GM18907 (cell line): ENCODE results near the gene MYADM.
A peak's percentile ranks its signal among the peaks of the same experiment; 100 is the strongest.
"Not testable (repeated sequence)": the region's sequence is repeated elsewhere in the genome, so short reads cannot be mapped to it uniquely, and the experiment has no call there.

Source experiments
- ATAC-seq: cut with Tn5 transposase; IDR thresholded peaks from one replicate; pipeline ENCODE4 v1.9.1; 2021; ENCODE audit warnings: mild to moderate bottlenecking, moderate library complexity; ENCODE audit not compliant: unreplicated experiment

MYADM gene, protein sequence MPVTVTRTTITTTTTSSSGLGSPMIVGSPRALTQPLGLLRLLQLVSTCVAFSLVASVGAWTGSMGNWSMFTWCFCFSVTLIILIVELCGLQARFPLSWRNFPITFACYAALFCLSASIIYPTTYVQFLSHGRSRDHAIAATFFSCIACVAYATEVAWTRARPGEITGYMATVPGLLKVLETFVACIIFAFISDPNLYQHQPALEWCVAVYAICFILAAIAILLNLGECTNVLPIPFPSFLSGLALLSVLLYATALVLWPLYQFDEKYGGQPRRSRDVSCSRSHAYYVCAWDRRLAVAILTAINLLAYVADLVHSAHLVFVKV

DNA sequence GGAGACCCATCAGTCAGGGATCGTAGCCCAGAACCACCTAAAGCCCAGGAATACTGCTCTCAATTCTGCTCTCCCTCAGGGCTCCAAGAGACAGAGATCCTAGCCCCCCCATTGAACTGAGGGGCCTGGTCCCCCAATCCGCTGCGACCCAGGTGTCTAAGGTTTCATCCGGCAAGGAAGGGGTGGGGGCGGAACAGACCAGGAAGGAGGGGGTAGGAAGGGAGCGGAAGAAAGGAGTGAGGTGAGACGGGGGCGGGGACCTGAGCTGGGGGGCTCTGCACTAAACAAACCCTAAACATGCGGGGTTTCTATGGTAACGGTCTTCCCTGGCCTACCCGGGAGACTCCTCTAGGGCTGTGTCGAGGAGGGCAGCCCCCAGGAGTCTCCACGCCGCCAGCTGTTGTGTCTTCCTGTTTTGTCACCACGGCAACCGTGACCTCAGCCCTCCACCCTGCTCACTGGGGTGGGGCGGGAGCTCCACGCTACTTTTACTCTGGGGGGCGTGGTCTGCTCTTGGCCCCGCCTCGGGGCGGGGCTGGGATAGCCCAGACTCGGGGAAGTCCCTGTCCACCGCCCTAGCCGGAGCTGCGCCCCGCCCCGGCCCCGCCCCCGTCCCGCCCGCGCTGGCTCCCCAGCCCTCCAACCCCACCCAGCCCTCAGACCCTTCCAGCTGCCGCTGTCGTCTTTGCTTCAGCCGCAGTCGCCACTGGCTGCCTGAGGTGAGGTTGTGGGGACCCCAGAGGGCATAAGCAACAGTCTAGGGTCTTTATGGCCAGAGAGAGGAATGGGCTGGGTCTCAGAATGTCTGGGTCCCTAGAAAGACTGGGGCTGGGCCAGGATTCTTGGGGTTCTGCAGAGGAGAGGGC lies at the start of gene MYADM:
Gene MYADM (plus strand): TSS at position 659 of the 866 bp plus-strand sequence. CDS start 5,647 bp downstream, outside the sequence.
- ATAC-seq: peak; percentile 86

DNA sequence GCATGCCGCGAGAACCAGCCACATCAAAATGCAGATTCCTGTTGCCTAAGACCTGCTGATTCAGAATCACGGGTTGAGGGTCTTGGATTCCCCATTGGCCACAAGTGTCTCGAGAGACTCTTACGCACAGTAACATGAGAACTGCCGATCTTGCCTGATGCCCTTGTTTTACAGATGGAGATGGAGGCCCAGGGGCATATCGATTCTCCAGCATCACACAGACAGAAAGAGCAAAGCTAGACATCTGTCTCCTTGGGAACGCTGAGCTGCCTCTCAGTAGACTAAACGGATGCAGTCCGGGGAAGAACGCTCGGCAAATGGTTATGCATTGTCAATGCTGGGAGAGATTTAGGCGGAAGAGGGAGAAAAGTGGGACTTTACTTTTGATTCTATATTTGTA lies 48.9 kb upstream of the MYADM start:
- no peak for ATAC-seq

DNA sequence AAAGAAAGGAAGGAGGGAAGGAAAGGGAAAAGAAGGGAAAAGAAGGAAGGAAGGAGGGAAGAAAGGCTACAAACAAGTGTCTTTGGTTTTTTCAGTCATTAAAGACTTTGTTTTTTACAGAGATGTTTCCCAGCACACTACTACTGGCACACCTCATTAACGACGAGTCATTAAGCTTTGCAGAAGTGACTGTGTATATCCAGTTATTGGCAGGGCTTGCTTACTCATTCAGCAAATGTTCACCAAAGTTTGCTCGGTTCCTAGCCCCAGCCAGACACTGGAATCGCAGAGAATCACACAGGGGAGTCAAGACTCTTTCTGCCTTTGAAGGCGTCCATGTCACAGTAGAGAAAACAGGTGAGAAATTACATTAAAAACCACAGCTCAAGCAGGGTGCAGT lies 47.8 kb upstream of the MYADM start:
- no peak for ATAC-seq

DNA sequence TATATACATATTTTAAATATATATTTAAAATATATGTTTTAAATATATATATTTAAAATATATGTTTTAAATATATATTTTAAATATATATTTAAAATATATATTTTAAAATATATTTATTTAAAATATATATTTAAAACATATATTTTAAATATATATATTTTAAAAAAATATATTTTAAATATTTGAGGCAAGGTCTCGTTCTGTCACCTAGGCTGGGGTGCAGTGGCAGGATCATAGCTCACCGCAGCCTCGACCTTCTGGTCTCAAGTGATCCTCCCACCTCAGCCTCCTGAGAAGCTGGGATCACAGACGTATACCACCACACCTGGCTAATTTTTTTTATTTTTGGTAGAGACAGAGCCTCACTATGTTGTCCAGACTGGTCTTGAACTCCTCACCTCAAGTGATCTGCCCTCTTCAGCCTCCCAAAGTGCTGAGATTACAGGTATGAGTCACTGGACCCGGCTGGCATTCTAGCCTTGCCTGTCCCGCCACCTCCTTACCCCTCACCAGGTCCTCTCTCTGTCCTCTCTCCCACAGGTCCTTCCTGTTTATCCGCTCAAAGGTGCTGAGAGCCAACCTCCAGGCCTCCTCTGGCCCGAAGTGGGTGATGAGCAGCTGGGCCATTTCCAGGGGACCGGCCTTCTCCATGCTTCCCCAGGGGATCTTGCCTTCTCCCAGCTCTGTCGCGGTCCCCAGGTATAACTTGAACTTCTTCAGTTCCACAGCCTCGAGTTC lies 44.1 kb upstream of the MYADM start:
- ATAC-seq: no peak

DNA sequence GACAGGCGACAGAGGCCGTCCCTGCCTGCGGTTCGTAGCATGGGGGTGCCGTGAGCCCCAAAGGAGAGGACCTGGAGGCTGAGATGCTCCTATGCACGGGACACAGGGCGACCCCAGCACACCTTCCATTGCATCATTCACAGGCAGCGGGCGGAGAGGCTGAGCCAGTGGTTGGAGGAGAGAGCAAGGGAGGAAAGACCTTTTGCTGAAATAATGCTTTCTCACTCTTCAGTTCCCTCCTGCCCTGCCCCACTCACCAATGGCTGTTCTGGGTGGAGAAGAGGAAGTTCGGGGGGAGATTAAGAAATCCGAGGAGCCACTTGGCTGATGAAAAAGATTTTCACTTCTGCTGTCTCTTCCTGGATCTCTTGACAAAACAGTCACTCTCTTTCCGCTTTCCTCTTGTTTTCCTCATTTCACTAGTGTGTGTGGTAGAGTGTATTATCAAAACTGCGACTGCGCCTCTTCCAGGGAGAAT lies 43.5 kb upstream of the MYADM start, which contains the start of gene NLRP12:
Gene NLRP12 (minus strand): TSS at position 181 of the 478 bp plus-strand sequence. CDS start 140 bp downstream, at position 41.
- no peak for ATAC-seq

DNA sequence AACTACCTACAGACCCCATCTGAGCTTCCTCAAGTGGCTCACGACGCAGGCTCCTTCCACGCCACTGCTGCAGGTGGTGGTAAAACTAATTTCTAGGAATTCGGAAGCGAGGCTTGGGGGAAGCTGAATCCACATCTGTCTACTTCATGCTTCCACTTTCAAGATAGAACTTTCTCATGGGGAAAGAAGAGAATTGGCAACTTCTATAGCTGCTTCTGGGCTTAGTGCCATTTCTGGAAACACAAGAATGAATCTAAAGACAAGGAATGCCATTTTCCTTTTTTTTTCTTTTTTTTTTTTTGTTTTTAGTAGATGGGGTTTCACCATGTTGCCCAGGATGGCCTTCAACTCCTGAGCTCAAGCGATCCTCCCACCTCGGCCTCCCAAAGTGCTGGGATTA lies 40.8 kb upstream of the MYADM start:
- ATAC-seq: no peak

DNA sequence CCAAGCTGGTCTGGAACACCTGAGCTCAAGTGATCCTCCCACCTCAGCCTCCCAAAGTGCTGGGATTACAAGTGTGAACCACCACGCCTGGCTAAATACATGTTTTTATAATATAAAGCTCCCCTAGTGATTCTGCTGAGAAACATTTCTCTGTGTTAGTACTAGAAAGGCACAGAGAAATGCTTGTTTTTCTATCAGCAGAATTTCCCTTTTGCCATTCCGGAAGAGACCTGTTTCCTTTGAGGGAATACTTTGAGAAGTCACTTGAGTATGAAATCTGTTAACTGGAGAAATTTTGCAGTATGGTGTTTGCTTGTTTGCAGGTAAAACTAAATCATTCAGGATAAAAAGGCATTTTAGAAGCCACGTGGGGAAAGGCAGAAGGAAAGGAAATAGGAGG lies 39.2 kb upstream of the MYADM start:
- no peak for ATAC-seq

DNA sequence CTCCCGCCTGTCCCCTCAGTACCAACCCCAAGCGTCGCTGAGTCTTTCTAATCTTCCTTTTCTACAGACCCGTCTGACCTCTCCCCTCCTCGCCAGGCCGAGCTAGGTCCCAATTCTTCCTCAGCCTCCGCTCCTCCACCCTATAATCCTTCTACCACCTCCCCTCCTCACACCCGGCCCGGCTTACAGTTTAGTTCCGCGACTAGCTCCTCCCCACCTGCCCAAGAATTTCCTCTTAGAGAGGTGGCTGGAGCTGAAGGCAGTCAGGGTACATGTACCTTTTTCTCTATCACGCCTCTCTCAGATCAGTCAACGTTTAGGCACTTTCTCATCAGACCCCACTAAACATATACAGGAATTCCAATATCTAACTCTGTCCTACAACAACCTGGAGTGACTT lies 34.8 kb upstream of the MYADM start:
- ATAC-seq: not testable (repeated sequence)

DNA sequence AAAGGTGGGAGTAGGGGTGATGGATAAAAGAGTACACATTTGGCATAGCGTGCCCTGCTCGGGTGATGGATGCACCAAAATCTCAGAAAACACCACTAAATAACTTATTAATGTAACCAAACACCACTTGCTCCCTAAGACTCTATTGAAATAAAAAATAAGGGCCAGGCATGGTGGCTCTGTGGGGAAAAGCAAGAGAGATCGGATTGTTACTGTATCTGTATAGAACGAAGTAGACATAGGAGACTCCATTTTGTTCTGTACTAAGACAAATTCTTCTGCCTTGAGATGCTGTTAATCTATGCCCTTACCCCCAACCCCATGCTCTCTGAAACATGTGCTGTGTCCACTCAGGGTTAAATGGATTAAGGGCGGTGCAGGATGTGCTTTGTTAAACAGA lies 29.2 kb upstream of the MYADM start:
- not testable (repeated sequence) for ATAC-seq

DNA sequence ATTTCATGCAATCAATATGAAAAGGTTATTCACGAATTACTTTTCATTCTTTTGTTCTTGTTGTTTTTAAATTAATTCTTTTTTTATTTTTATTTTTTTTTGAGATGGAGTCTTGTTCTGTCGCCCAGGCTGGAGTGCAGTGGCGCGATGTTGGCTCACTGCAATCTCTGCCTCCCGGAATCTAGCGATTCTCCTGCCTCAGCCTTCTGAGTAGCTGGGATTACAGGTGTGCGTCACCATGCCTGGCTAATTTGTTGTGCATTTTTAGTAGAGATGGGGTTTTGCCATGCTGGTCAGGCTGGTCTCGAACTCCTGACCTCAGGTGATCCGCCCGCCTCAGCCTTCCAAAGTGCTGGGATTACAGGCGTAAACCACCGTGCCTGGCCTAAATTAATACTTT lies 27.4 kb upstream of the MYADM start:
- ATAC-seq: not testable (repeated sequence)

DNA sequence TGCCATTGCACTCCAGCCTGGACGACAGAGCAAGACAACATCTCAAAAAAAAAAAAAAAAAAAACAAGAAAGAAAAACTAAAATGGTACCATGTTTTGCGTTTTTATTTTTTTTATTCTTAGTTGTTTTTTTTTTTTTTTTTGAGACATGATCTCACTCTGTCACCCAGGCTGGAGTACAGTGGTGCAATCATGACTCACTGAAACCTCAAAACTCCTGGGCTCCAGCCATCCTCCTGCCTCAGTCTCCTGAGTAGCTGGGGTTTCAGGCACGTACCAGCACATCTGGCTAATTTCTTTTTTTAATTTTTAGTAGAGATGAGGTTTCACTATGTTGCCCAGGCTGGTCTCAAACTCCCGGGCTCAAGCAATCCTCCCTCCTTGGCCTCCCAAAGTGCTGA lies 26.8 kb upstream of the MYADM start:
- ATAC-seq: not testable (repeated sequence)

DNA sequence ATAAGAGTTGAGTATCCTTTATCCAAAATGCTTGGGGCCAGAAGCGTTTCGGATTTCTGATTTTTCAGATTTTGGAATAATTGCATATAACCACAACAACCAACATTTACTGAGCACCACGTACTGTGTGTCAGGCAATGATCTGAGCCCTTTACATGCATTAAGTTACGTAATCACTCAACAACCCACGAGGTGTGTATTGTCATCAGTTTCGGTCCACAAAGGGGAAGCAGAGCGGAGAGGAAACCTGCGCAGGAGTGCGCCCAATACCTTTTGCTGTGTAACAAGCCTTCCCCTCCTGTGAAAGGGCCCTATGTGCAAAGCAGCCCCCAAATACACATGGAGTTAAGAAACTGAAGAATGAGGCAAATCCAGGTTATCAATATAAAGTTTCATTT lies 22.8 kb upstream of the MYADM start:
- ATAC-seq: no peak

DNA sequence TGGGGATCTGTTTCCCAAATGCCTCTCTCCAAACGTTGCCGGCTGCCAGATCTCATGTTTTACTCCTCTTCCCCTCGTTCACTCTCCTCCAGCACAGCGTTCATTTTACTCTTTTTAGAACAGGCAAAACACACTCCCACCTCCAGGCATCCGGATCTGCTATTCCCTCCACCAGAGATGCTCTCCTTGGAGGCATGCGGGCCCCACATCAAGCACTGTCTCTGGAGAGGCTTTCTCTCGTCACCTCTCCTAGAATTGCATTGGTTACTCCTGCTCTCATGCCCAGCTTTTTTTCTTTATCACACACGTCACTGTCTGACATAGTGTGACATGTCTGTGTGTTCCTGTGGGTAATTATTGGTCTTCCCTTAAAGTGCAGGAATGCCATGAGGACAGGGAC lies 20.1 kb upstream of the MYADM start:
- ATAC-seq: no peak

DNA sequence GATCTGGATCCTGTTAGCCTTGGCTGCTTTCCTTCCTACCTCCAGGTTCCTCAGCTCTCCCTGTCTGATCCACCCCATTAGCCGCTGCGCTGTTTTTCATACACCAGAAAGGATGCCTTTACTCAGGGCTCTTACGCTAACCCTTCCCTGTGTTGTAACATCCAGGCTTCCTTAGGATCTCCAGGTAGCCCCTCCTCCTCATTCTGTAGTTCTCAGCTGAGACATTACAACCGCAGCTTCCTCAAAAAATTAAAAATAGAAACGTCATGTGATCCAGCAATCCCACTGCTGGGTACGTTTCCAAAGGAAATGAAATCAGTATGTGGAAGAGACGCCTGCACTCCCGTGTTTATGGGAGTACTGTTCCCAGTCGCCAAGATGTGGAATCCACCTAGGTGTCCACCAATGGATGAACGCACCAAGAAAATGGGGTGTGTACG lies 18.4 kb upstream of the MYADM start:
- ATAC-seq: no peak

DNA sequence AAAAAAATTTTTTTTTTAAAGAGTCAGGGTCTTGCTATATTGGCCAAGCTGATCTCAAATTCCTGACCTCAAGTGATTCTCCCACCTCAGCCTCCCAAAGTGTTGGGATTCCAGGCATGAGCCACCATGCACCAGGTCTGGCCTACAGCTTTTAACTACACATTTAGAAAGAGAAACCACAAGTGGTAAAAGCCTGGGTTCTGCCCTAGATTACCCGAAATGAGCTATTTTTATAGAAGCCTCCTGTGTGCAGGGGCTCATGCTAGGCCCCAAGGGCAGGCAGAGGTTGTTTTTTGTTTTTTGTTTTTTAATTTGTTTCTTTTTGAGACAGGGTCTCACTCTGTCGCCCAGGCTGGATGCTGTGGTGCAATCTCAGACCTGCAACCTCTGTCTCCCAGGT lies 14.0 kb upstream of the MYADM start:
- peak; percentile 58 for ATAC-seq

DNA sequence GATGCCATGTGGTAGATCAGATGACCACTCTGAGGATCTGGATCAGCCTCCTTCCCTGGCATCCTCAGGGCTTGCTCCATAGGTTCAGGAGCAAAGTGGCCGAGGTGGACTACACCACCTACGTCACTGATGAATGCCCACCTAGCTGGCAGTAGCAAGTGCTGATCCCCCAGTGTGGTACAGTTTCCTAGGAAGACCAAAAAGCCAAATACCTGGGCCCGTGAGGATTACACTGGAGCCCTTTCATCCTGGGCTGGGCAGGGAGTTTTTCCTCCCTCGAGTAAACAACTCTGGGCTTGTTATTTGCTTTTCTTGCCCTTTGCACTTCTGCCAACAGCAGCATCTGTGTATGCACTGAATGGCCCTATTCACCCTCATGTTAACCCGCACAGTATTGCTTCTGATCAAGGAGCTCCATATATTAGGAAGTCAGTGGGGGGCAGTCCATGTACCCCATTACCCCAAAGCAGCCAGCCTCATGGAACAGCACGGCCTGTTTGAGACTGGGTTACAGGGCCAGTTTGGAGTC lies 3.3 kb upstream of the MYADM start:
- no peak for ATAC-seq

DNA sequence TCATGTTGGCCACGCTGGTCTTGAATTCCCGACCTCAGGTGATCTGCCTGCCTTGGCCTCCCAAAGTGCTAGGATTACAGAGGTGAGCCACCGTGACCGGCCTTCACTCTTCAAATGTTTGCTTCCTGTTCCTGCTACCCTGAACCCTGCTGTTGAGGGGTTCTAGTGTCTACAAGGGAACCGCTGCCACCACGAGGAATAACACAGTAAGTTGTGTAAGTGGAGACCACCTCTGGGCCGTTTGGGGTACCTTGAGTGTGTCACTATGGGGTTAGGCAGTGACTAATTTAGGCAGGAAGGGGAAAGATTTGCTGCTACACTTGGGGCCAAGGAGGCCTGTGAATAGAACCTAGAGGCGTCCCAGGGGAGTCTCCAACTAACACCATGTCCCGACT lies 2.2 kb upstream of the MYADM start:
- no peak for ATAC-seq

DNA sequence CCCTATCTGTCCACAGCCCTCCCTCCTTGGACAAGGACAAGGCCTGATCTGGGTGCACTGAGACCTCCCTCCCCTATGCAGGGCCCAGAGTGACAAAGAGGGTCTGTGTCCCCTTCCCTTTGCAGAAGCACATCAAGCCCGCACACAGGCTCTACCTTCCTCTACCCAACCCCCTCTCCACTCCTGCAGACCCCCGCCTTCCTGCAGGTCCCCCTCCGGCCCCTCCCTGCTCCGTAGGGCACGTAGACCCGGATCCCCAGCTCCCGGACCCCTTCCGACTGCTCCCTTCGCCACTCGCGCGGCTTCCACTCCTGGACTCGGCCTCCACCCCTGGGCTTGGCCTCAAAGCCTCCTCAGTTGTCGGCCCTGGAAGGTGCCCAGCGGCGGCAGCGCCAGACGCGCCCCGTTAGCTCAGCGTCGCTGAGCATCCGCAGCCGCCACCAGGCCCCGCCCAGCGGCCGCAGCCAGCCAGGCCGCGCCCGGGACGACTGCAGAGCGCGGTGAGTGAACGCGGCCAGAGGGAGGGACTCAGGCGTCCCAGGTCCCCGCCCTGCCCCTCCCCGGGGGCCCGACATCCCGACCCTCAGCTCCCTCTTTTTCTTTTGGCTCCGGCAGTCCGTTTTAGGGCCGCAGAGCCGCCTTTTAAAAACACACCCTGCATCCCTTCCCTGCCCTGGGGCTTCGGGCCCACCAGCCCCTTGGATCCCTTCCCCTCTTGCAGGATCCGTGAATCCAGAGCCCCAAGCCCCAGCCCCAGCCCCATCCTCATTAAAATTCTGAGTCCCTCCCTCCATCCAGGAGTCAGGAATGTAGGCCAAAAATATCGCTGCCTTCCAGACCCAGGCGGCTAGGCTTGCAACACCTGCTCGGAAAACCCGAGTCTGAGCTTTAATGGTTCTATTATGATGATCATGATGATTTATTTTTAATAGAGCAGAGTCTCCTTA lies 1.5 kb upstream of the MYADM start:
- no peak for ATAC-seq

DNA sequence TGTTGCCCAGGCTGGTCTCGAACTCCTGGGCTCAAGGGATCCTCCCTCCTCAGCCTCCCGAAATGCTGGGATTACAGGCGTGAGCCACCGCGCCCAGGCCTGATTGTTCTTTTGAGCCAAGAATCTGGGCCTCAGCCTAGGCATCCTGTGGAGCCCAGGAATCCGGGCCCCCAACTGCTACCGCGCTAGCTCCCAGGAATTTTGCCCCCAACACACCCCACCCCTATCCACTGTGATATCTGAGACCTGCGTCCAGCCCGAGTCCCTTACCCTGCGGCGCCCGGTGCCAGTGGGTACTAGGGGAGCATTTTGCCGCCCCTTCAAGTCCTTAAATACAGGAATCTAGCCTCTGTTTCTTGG lies 838 bp upstream of the MYADM start:
- ATAC-seq: no peak
